NCI-H1092 (cell line): ENCODE measurements around the gene SMARCD3.
A peak's percentile ranks its signal among the peaks of the same experiment; 100 is the strongest.

Source experiments
- DNase-seq: peaks from one replicate; lab custom pipeline; 2025; lab: John Stamatoyannopoulos, UW

The SMARCD3 gene

GRCh38 chr7:151249034-151249731 is 689 bp upstream of the SMARCD3 start:
- DNase-seq, result no peak

- DNase-seq, result no peak
These were observed 716 bp downstream of the SMARCD3 start for GRCh38 chr7:151247611-151248345.

DNA sequence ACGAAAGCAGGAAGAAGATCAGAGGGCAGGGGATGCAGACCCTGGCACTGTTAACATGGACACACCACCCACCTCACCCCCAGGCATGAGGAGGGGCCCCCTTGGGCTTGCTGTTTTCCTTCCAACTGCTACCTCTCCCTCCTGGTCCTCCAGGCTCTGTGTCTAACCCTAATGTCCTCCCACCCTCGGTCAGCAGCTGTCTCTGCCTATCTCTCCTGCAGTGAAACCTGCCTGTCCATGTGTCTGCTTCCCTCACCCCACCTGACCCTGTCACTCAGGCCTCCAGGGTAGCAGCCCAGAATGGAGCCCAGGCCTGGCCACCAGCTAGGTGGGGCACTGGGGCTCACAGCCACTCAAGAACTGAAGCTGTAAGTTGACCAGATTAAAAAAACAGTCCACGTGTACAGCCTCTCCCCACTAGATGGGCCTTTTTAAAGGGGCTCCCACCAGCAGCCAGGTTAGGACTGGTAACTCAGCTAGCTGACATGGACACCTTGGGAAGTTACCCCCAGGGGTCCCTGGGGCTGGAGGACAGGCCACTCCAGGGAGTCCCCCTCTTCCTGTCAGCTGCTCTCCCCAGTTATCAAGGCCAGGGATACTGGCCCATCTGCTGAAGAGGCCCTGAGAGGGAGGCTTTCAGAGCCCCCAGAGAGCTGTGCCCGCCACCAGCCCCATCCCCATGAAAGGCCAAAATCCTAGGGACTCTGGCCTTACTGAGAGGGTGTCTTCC is 1.5 kb downstream of the SMARCD3 start:
- no peak for DNase-seq

GRCh38 chr7:151246102-151246850 is 2.2 kb downstream of the SMARCD3 start:
- no peak for DNase-seq

GRCh38 chr7:151245360-151246101 is 3.0 kb downstream of the SMARCD3 start:
- DNase-seq, result peak; percentile 34

GRCh38 chr7:151244841-151245346 is 3.6 kb downstream of the SMARCD3 start:
- DNase-seq, result no peak

GRCh38 chr7:151244196-151244840 is 4.2 kb downstream of the SMARCD3 start:
- peak; percentile 36 for DNase-seq

- DNase-seq, result no peak
These were observed 4.9 kb downstream of the SMARCD3 start for GRCh38 chr7:151243408-151244195.

DNA sequence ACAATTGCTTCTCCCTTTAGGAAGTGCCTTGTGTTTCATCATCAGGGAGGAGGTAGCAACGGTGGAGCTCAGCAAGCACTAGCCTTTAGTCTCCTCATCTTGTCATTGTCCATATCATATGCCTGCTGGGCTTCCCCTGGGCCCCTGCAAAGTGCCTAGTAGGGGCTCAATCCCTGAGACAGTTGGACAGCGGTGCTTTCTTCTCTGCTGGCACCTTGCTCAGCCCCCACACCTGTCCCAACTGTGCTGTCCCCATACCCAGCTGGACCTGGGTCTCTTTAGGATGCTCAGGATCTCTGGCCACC is 5.5 kb downstream of the SMARCD3 start:
- no peak for DNase-seq

GRCh38 chr7:151242159-151243044 is 6.1 kb downstream of the SMARCD3 start:
- no peak for DNase-seq

DNA sequence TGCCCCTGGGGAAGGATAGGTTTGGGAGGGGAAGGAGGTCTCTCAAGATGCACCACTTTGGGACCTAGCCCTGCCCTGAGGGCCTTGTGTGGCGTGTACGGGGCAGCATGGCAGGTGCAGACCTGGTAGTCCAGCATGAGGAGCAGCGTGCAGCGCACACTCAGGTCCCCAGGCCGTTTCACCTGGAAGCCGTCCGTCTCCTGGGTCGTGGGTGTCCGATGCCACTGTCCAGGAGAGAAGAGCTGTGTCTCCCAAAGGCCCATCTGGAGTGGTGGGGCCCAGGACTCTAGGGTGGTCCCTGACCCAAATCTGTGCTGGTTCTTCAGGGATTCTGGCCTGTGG is 6.8 kb downstream of the SMARCD3 start:
- DNase-seq, result no peak

- no peak for DNase-seq
These were observed 7.3 kb downstream of the SMARCD3 start for GRCh38 chr7:151240942-151241754.

GRCh38 chr7:151240536-151240935 is 8.0 kb downstream of the SMARCD3 start:
- no peak for DNase-seq

- DNase-seq, result no peak
These were observed 8.5 kb downstream of the SMARCD3 start for GRCh38 chr7:151239837-151240459.

- DNase-seq, result no peak
These were observed 9.3 kb downstream of the SMARCD3 start for GRCh38 chr7:151238924-151239836.

DNA sequence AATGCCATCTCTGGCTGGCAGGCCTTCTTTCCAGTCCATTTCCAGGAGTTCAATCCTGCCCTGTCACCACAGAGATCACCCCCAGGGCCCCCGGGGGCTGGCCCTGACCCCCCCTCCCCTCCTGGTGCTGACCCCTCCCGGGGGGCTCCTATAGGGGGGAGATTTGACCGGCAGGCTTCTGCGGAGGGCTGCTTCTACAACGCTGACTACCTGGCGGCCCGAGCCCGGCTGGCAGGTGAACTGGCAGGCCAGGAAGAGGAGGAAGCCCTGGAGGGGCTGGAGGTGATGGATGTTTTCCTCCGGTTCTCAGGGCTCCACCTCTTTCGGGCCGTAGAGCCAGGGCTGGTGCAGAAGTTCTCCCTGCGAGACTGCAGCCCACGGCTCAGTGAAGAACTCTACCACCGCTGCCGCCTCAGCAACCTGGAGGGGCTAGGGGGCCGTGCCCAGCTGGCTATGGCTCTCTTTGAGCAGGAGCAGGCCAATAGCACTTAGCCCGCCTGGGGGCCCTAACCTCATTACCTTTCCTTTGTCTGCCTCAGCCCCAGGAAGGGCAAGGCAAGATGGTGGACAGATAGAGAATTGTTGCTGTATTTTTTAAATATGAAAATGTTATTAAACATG is 10.2 kb downstream of the SMARCD3 start:
- no peak for DNase-seq
